Neural progenitor cell (in vitro differentiated cells): ENCODE results near the gene PTPRU. TPM values are rescaled to one million over a fixed set of nuclear protein-coding genes. Genes with fewer than 3 reads are reported as not detected.

Experiments used
- DNase-seq: peaks from one replicate; pipeline ENCODE4 v3.0.0-alpha.2; 2016; ENCODE audit warnings: low spot score
- H2AFZ ChIP-seq: fragments of 200-600 bp; sonication (generic); replicated peaks from 2 replicates; pipeline ENCODE4 v1.6.1; 2016; ENCODE audit warnings: antibody characterized with exemption
- H3F3A ChIP-seq: fragments of 200-600 bp; sonication (generic); 2 replicates; pipeline ENCODE4 v1.6.1; 2016; ENCODE audit warnings: antibody characterized with exemption, low read depth
- H3K27ac ChIP-seq: fragments of 200-600 bp; sonication (generic); 2 replicates; pipeline ENCODE4 v1.5.1; 2016; ENCODE audit warnings: mild to moderate bottlenecking
- H3K27me3 ChIP-seq: fragments of 200-600 bp; sonication (generic); 2 replicates; pipeline ENCODE4 v1.6.1; 2016; ENCODE audit warnings: mild to moderate bottlenecking, moderate library complexity
- H3K36me3 ChIP-seq: fragments of 200-600 bp; sonication (generic); 2 replicates; pipeline ENCODE4 v1.5.1; 2016
- H3K4me1 ChIP-seq: fragments of 200-600 bp; sonication (generic); 2 replicates; pipeline ENCODE4 v1.6.1; 2016; ENCODE audit warnings: mixed run types
- H3K4me2 ChIP-seq: fragments of 200-600 bp; sonication (generic); 2 replicates; pipeline ENCODE4 v1.6.1; 2016
- H3K4me3 ChIP-seq: fragments of 200-600 bp; sonication (generic); 2 replicates; pipeline ENCODE4 v1.5.1; 2016
- H3K79me2 ChIP-seq: fragments of 200-600 bp; sonication (generic); 2 replicates; pipeline ENCODE4 v1.6.1; 2016; ENCODE audit warnings: low read depth
- H3K9ac ChIP-seq: fragments of 200-600 bp; sonication (generic); 2 replicates; pipeline ENCODE4 v1.6.1; 2016
- H3K9me3 ChIP-seq: fragments of 200-600 bp; sonication (generic); 2 replicates; pipeline ENCODE4 v1.5.1; 2016; ENCODE audit warnings: low read depth
- H4K20me1 ChIP-seq: fragments of 200-600 bp; sonication (generic); 2 replicates; pipeline ENCODE4 v1.6.1; 2016; ENCODE audit warnings: low read depth
- H3K27ac Mint-ChIP-seq: 3 replicates; pipeline ENCODE4 v1.8.0; 2021; ENCODE audit warnings: mixed read lengths
- H3K27me3 Mint-ChIP-seq: 2 replicates; pipeline ENCODE4 v1.8.0; 2022; ENCODE audit warnings: low read depth, mild to moderate bottlenecking, inconsistent platforms, moderate library complexity, mixed read lengths; ENCODE audit not compliant: insufficient read depth
- H3K36me3 Mint-ChIP-seq: 3 replicates; pipeline ENCODE4 v1.8.0; 2021; ENCODE audit warnings: mixed read lengths
- H3K4me1 Mint-ChIP-seq: 3 replicates; pipeline ENCODE4 v1.8.0; 2021; ENCODE audit warnings: mixed read lengths
- H3K4me3 Mint-ChIP-seq: 3 replicates; pipeline ENCODE4 v1.8.0; 2021; ENCODE audit warnings: mild to moderate bottlenecking, moderate library complexity, mixed read lengths
- H3K9me3 Mint-ChIP-seq: 3 replicates; pipeline ENCODE4 v1.8.0; 2020; ENCODE audit warnings: mixed read lengths
- EZH2 ChIP-seq: fragments of 200-600 bp; sonication (generic); IDR thresholded peaks from 2 replicates; pipeline ENCODE4 v1.6.1; 2017; ENCODE audit warnings: antibody characterized with exemption, mild to moderate bottlenecking, moderate library complexity
- EZH2phosphoT487 ChIP-seq: fragments of 200-600 bp; sonication (generic); IDR thresholded peaks from 2 replicates; pipeline ENCODE4 v1.6.1; 2017; ENCODE audit warnings: antibody characterized with exemption
- total RNA-seq: library from RNA; depleted of rRNA; stranded (reverse); fragments of >200 nt; gene quantifications from 2 replicates; pipeline ENCODE4 v1.2.3, GENCODE V29; 2015; ENCODE audit warnings: low replicate concordance
- TF ChIP-seq, protein P1 (sequence below): fragments of 200-600 bp; sonication (generic); IDR thresholded peaks from 2 replicates; pipeline ENCODE4 v1.5.1; 2017; ENCODE audit warnings: antibody characterized with exemption, mild to moderate bottlenecking

The PTPRU gene
- total RNA-seq, 1 donor from 2014 or later: 29.5 TPM

DNA sequence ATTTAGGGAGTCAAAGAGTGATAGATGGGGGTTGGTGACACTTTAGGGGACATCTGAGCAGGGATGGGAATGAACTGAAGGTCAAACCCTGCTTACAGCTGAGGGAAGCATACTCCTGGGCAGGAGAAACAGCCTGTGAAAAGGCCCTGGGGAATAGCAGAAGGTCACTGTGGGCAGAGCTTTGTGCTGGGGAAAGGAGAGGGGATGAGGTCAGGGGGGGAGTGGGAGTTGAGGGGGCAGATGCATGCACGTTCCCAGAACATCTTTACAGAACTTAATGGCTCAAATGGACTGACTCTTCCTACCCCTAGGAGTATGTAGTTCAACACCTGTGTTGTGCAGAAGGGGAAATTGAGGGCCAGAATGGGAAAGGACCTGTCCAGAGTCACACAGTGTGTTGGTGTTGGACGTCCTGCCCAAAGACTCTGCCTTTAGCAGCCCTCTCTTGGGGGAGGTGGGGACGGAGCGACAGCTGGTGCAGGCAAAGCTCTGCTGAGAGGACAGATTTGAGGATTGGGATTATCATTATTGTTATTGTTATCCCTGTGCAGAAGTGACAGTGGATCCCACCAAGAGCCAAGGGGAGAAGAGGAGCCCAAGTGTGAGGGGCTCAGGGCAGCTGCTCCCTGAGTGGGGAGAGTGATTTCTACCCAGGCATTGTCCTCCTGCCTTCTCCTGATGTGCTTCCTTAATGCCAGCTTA, 116.5 kb downstream of the PTPRU start:
- peak overlapping the region; percentile 57 for H3K4me3 Mint-ChIP-seq
- Histone ChIP-seq H2AFZ (no peak overlapping the region), H3K4me2 (no peak overlapping the region), H3K27me3 (no peaks in the 10 kb centered on the region), H3K36me3 (no peaks in the 10 kb centered on the region), H3K4me1 (no peaks in the 10 kb centered on the region), H3K27ac (no peak overlapping the region), H3K79me2 (no peaks in the 10 kb centered on the region), H3K9ac (no peak overlapping the region), H3F3A (no peaks in the 10 kb centered on the region), H4K20me1 (no peaks in the 10 kb centered on the region), H3K9me3 (no peaks in the 10 kb centered on the region), H3K4me3 (no peak overlapping the region)
- H3K36me3 Mint-ChIP-seq: no peaks in the 10 kb centered on the region
- peaks cover 3% of the 10 kb centered on the region for H3K9me3 Mint-ChIP-seq
- peaks cover 11% of the 10 kb centered on the region for H3K4me1 Mint-ChIP-seq
- TF ChIP-seq EZH2 (no peak), EZH2phosphoT487 (no peak)
- TF ChIP-seq, protein P1, sequence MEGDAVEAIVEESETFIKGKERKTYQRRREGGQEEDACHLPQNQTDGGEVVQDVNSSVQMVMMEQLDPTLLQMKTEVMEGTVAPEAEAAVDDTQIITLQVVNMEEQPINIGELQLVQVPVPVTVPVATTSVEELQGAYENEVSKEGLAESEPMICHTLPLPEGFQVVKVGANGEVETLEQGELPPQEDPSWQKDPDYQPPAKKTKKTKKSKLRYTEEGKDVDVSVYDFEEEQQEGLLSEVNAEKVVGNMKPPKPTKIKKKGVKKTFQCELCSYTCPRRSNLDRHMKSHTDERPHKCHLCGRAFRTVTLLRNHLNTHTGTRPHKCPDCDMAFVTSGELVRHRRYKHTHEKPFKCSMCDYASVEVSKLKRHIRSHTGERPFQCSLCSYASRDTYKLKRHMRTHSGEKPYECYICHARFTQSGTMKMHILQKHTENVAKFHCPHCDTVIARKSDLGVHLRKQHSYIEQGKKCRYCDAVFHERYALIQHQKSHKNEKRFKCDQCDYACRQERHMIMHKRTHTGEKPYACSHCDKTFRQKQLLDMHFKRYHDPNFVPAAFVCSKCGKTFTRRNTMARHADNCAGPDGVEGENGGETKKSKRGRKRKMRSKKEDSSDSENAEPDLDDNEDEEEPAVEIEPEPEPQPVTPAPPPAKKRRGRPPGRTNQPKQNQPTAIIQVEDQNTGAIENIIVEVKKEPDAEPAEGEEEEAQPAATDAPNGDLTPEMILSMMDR: no peak
- H3K27me3 Mint-ChIP-seq: peaks cover 9% of the 10 kb centered on the region
- DNase-seq: no peak
- peak overlapping the region; percentile 8 for H3K27ac Mint-ChIP-seq

DNA sequence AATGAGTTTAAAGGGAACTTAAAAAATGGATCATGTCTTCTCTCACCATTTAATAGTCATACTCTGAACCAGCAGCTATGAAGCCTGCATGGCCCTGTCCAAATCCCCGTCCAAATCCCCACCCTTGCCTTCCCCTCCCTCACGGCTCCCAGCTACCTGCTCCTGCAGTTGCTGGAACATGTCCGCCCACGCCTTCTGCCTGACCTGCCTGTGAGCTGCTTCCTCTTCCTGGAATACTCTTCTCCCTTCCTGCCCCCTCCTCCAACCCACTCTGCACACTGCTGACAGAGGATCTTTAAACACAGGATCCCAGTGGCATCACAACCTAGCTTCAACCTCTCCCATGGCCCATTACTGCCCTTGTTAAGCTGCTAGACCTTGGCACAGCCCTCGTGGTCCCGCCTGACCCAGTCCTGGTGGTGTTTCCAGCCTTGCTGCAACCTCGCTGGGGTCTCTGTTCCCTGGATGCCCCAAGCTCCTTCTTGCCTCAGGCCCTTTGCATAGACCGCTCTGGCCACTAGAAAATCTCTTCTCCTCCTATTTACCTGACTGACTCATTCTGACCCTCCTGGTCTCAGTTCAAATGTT, 118.3 kb downstream of the PTPRU start:
- Histone ChIP-seq H3K9me3 (no peaks in the 10 kb centered on the region), H3K4me2 (no peak overlapping the region)

DNA sequence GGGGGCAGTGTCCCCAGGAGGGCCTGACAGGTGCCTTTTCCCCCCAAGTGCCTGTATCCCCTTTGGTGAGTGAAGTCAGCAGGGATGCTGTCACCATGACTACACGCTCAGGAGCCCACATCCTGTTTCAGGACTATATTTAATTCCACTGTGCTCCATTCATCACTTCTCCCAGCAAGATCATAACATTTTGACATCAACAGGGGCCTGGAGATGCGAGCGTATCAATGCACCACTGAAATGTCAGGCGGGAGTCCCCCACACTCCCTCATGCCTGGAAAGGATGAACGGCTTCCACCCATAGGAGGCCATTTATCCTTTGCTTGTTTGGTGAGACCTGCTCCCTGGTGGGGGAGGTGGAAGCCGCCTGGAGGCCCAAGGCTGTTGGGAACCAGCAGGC, 119.1 kb downstream of the PTPRU start:
- Histone ChIP-seq H3F3A (no peaks in the 10 kb centered on the region), H3K4me1 (no peaks in the 10 kb centered on the region), H3K9ac (no peak overlapping the region), H3K4me3 (no peak overlapping the region), H3K27ac (no peak overlapping the region), H4K20me1 (no peaks in the 10 kb centered on the region), H3K27me3 (no peaks in the 10 kb centered on the region), H3K36me3 (no peaks in the 10 kb centered on the region), H3K79me2 (no peaks in the 10 kb centered on the region), H3K9me3 (no peaks in the 10 kb centered on the region), H2AFZ (no peak overlapping the region), H3K4me2 (no peak overlapping the region)
- no peak overlapping the region for H3K4me3 Mint-ChIP-seq
- TF ChIP-seq EZH2 (no peak), EZH2phosphoT487 (no peak)
- TF ChIP-seq, protein P1: no peak
- peaks cover 4% of the 10 kb centered on the region for H3K27me3 Mint-ChIP-seq
- no peaks in the 10 kb centered on the region for H3K36me3 Mint-ChIP-seq
- DNase-seq: no peak
- H3K4me1 Mint-ChIP-seq: peaks cover 18% of the 10 kb centered on the region
- H3K27ac Mint-ChIP-seq: no peak overlapping the region
- peaks cover 3% of the 10 kb centered on the region for H3K9me3 Mint-ChIP-seq

More for the DNA sequence above, 118.3 kb downstream of the PTPRU start:
- H3K27me3 ChIP-seq: no peaks in the 10 kb centered on the region
- no peak overlapping the region for H3K9ac ChIP-seq
- Mint-ChIP-seq H3K9me3 (peaks cover 3% of the 10 kb centered on the region), H3K36me3 (no peaks in the 10 kb centered on the region), H3K4me3 (no peak overlapping the region), H3K27ac (peak overlapping the region; percentile 44), H3K27me3 (peaks cover 4% of the 10 kb centered on the region), H3K4me1 (peaks cover 16% of the 10 kb centered on the region)
- no peaks in the 10 kb centered on the region for H3F3A ChIP-seq
- no peaks in the 10 kb centered on the region for H3K4me1 ChIP-seq
- no peak overlapping the region for H2AFZ ChIP-seq
- DNase-seq: no peak
- H3K4me3 ChIP-seq: no peak overlapping the region
- H3K27ac ChIP-seq: no peak overlapping the region
- no peaks in the 10 kb centered on the region for H4K20me1 ChIP-seq
- TF ChIP-seq EZH2: no peak
- no peak for TF ChIP-seq EZH2phosphoT487
- TF ChIP-seq, protein P1: no peak
- H3K79me2 ChIP-seq: no peaks in the 10 kb centered on the region
- no peaks in the 10 kb centered on the region for H3K36me3 ChIP-seq
